OCI-LY7 (cell line): Measurements from ENCODE around the gene MORN1.

Source experiments
- EZH2phosphoT487 ChIP-seq: fragments of 200-600 bp; sonication (generic); IDR thresholded peaks from 2 replicates; pipeline ENCODE4 v1.6.1; 2018; ENCODE audit warnings: low read depth, borderline replicate concordance, mild to moderate bottlenecking, mixed run types, antibody characterized with exemption, low read length, moderate library complexity, mixed read lengths
- TF ChIP-seq, protein P1 (sequence below): fragments of 200-600 bp; sonication (generic); conservative IDR thresholded peaks from 2 replicates; pipeline ENCODE4 v1.5.1; 2014; ENCODE audit warnings: mild to moderate bottlenecking, antibody characterized with exemption, low read length, moderate library complexity, mixed read lengths

DNA sequence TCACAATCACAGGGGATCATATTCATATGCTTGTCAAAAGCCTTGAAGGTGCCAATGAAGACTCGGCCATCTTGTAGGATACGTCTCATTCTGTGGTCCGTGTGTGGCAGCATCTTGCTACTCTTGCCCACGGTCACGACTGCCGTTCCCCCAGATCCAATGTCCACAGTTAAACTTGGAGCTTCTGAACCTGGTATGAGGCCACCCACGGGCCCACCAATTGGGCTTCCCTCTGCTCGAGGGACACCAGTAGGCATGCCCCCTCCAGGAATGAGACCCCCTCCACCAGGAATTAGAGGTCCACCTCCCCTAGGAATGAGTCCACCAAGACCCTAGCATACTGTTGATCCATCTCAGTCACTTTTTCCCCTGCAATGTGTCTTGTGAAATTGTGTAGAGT, 39.6 kb downstream of the MORN1 start:
- TF ChIP-seq, protein P1, sequence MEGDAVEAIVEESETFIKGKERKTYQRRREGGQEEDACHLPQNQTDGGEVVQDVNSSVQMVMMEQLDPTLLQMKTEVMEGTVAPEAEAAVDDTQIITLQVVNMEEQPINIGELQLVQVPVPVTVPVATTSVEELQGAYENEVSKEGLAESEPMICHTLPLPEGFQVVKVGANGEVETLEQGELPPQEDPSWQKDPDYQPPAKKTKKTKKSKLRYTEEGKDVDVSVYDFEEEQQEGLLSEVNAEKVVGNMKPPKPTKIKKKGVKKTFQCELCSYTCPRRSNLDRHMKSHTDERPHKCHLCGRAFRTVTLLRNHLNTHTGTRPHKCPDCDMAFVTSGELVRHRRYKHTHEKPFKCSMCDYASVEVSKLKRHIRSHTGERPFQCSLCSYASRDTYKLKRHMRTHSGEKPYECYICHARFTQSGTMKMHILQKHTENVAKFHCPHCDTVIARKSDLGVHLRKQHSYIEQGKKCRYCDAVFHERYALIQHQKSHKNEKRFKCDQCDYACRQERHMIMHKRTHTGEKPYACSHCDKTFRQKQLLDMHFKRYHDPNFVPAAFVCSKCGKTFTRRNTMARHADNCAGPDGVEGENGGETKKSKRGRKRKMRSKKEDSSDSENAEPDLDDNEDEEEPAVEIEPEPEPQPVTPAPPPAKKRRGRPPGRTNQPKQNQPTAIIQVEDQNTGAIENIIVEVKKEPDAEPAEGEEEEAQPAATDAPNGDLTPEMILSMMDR, result no peak
- TF ChIP-seq EZH2phosphoT487, result no peak
